Measurements from ENCODE around the gene CTNNA3. TPM values are rescaled to one million over a fixed set of nuclear protein-coding genes. Genes with fewer than 3 reads are reported as not detected.

Gene CTNNA3
- total RNA-seq, 2 donors from 2014 or later: 4.8 to 5.3 TPM

GRCh38 chr10:66604195-66604594, 1091.8 kb downstream of the CTNNA3 start:
- intact Hi-C loops (cut with DNase I): no loop called here
- no peak for DNase-seq (ENCODE audit: low spot score)

- intact Hi-C loops (cut with DNase I): no loop called here
- DNase-seq (ENCODE audit: low spot score): no peak
These were observed 1104.1 kb downstream of the CTNNA3 start for GRCh38 chr10:66591865-66592264.

- intact Hi-C loops (cut with DNase I): no loop called here
- DNase-seq (ENCODE audit: low spot score): no peak
These were observed 1108.3 kb downstream of the CTNNA3 start for GRCh38 chr10:66587680-66588050.

- no peak for DNase-seq (ENCODE audit: low spot score)
- intact Hi-C loops (cut with DNase I): no loop called here
These were observed 1108.9 kb downstream of the CTNNA3 start for GRCh38 chr10:66586897-66587679.

GRCh38 chr10:66586073-66586472, 1109.9 kb downstream of the CTNNA3 start:
- intact Hi-C loops (cut with DNase I): no loop called here
- DNase-seq (ENCODE audit: low spot score): no peak

GRCh38 chr10:66575251-66575855, 1120.6 kb downstream of the CTNNA3 start:
- intact Hi-C loops (cut with DNase I): no loop called here
- DNase-seq (ENCODE audit: low spot score): no peak

- intact Hi-C loops (cut with DNase I): no loop called here
- DNase-seq (ENCODE audit: low spot score): no peak
These were observed 1123.3 kb downstream of the CTNNA3 start for GRCh38 chr10:66572700-66573099.

GRCh38 chr10:66565999-66566398, 1130.0 kb downstream of the CTNNA3 start:
- no peak for DNase-seq (ENCODE audit: low spot score)
- intact Hi-C loops (cut with DNase I): no loop called here

- intact Hi-C loops (cut with DNase I): no loop called here
- DNase-seq (ENCODE audit: low spot score): no peak
These were observed 1131.7 kb downstream of the CTNNA3 start for GRCh38 chr10:66564287-66564686.

- intact Hi-C loops (cut with DNase I): no loop called here
- DNase-seq (ENCODE audit: low spot score): no peak
These were observed 1140.9 kb downstream of the CTNNA3 start for GRCh38 chr10:66555061-66555460.

GRCh38 chr10:66552331-66552730, 1143.7 kb downstream of the CTNNA3 start:
- intact Hi-C loops (cut with DNase I): no loop called here
- DNase-seq (ENCODE audit: low spot score): no peak

- intact Hi-C loops (cut with DNase I): no loop called here
- no peak for DNase-seq (ENCODE audit: low spot score)
These were observed 1145.6 kb downstream of the CTNNA3 start for GRCh38 chr10:66550351-66550750.

GRCh38 chr10:66538908-66539307, 1157.1 kb downstream of the CTNNA3 start:
- intact Hi-C loops (cut with DNase I): no loop called here
- no peak for DNase-seq (ENCODE audit: low spot score)

- intact Hi-C loops (cut with DNase I): no loop called here
- DNase-seq (ENCODE audit: low spot score): no peak
These were observed 1157.6 kb downstream of the CTNNA3 start for GRCh38 chr10:66538371-66538770.

GRCh38 chr10:66537186-66537585, 1158.8 kb downstream of the CTNNA3 start:
- intact Hi-C loops (cut with DNase I): no loop called here
- DNase-seq (ENCODE audit: low spot score): no peak

- intact Hi-C loops (cut with DNase I): no loop called here
- DNase-seq (ENCODE audit: low spot score): no peak
These were observed 1160.6 kb downstream of the CTNNA3 start for GRCh38 chr10:66535439-66535838.

GRCh38 chr10:66534866-66535265, 1161.1 kb downstream of the CTNNA3 start:
- no peak for DNase-seq (ENCODE audit: low spot score)
- intact Hi-C loops (cut with DNase I): no loop called here

- no peak for DNase-seq (ENCODE audit: low spot score)
- intact Hi-C loops (cut with DNase I): no loop called here
These were observed 1174.5 kb downstream of the CTNNA3 start for GRCh38 chr10:66521506-66521905.

GRCh38 chr10:66519616-66520015, 1176.4 kb downstream of the CTNNA3 start:
- no peak for DNase-seq (ENCODE audit: low spot score)
- intact Hi-C loops (cut with DNase I): no loop called here

- intact Hi-C loops (cut with DNase I): no loop called here
- no peak for DNase-seq (ENCODE audit: low spot score)
These were observed 1181.3 kb downstream of the CTNNA3 start for GRCh38 chr10:66514666-66515065.

GRCh38 chr10:66513504-66513903, 1182.5 kb downstream of the CTNNA3 start:
- intact Hi-C loops (cut with DNase I): no loop called here
- no peak for DNase-seq (ENCODE audit: low spot score)

All from posterior vena cava (tissue), 2 donors.